ENCODE measurements around the gene SORBS1. TPM values are rescaled to one million over a fixed set of nuclear protein-coding genes. Genes with fewer than 3 reads are reported as not detected.

The SORBS1 gene
- total and polyA plus RNA-seq, 9 of the 15 experiments (the other 6 are each of a cell fraction or from before 2014, with no cell fraction given), result 2.0 to 13.3 (median 6.5) TPM

DNA sequence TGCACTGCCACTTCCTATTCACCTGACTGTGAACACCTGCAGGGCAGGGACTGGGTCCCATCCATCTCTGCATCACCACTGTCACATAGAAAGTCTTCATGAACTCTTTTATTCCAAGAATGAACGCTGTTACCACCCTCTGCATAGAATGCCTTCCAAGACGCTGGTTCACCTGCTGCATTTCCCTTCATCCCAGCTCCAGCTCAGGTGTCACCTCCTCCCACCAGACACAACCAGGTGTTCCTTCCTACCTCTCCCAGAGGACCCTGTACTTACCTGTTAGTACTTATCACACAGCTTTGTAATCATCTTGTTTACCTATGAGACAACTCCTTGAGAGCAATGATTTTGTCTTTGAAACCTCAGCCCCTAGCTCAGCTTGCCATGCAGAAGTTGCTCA is 31.1 kb downstream of the SORBS1 start (continued):
- TF ChIP-seq SAFB2 (IDR thresholded peaks at IDR 0.05; ENCODE audit: borderline replicate concordance, low read depth, low read length, severe bottlenecking) (no peak), RAD21 (CRISPR knock-in tag; conservative IDR thresholded peaks at IDR 0.05 in 1 of 2, IDR thresholded peaks at IDR 0.05 in 1 of 2) (no peak), PHF8 (IDR thresholded peaks at IDR 0.05; ENCODE audit: borderline replicate concordance, low read length) (no peak), CREBBP (IDR thresholded peaks at IDR 0.05; ENCODE audit: low read depth, low read length) (no peak), LCOR (CRISPR knock-in tag; IDR thresholded peaks at IDR 0.05) (no peak)
- TF ChIP-seq, protein P1, sequence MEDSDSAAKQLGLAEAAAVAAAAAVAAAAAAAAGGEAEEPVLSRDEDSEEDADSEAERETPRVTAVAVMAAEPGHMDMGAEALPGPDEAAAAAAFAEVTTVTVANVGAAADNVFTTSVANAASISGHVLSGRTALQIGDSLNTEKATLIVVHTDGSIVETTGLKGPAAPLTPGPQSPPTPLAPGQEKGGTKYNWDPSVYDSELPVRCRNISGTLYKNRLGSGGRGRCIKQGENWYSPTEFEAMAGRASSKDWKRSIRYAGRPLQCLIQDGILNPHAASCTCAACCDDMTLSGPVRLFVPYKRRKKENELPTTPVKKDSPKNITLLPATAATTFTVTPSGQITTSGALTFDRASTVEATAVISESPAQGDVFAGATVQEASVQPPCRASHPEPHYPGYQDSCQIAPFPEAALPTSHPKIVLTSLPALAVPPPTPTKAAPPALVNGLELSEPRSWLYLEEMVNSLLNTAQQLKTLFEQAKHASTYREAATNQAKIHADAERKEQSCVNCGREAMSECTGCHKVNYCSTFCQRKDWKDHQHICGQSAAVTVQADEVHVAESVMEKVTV (CRISPR knock-in tag; IDR thresholded peaks at IDR 0.05), result no peak
- TF ChIP-seq, protein P2, sequence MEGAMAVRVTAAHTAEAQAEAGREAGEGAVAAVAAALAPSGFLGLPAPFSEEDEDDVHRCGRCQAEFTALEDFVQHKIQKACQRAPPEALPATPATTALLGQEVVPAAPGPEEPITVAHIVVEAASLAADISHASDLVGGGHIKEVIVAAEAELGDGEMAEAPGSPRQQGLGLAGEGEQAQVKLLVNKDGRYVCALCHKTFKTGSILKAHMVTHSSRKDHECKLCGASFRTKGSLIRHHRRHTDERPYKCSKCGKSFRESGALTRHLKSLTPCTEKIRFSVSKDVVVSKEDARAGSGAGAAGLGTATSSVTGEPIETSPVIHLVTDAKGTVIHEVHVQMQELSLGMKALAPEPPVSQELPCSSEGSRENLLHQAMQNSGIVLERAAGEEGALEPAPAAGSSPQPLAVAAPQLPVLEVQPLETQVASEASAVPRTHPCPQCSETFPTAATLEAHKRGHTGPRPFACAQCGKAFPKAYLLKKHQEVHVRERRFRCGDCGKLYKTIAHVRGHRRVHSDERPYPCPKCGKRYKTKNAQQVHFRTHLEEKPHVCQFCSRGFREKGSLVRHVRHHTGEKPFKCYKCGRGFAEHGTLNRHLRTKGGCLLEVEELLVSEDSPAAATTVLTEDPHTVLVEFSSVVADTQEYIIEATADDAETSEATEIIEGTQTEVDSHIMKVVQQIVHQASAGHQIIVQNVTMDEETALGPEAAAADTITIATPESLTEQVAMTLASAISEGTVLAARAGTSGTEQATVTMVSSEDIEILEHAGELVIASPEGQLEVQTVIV (CRISPR knock-in tag; IDR thresholded peaks at IDR 0.05; ENCODE audit: borderline replicate concordance), result no peak
- TF ChIP-seq, protein P3, sequence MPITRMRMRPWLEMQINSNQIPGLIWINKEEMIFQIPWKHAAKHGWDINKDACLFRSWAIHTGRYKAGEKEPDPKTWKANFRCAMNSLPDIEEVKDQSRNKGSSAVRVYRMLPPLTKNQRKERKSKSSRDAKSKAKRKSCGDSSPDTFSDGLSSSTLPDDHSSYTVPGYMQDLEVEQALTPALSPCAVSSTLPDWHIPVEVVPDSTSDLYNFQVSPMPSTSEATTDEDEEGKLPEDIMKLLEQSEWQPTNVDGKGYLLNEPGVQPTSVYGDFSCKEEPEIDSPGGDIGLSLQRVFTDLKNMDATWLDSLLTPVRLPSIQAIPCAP (CRISPR knock-in tag; IDR thresholded peaks at IDR 0.05; ENCODE audit: borderline replicate concordance), result no peak
